Body of pancreas (tissue), 4 donors: ENCODE measurements around the gene ZNF57.

Experiments
- POLR2A ChIP-seq, 3 donors: fragments of 450-650 bp; IDR thresholded peaks; one replicate each; pipeline ENCODE4 v1.6.1; 2016; ENCODE audit warnings: antibody characterized with exemption in 3 of 3, mild to moderate bottlenecking in 2 of 3
- TF ChIP-seq, protein P1 (sequence below), 7 experiments: fragments of 450-650 bp in 4 of 7; fragments of 200-600 bp in 3 of 7; sonication (generic) in 3 of 7; IDR thresholded peaks; one replicate each; pipeline ENCODE4 v1.5.1; 2016 to 2019; ENCODE audit warnings: antibody characterized with exemption in 7 of 7

DNA sequence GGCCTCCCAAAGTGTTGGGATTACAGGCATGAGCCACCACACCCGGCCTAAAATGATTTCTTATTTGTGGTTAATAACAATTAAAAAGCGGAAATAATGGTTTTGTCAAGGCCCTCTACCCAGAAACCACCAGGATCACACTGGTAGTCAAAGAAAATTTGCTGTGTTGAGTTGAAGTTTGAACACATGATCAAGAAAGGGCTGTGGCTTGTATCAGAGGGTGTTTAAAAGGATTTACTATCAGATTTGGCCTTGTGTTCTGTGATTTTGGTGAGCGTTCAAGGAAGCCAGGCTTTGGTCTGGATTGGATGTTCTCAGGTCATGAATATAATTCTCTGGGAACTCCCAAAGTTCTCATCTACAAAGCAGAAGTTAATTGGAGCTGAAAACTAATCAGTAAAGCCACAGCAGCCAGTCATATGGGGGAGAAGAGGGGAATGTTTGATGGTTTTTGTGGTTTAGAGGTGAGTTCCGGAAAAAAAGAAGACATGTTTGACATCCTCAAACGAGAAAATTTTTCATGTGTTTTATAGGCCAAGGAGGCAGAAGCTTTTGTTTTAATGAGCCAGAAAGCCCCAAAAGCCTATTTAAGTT lies 44.2 kb upstream of the ZNF57 start:
- TF ChIP-seq, protein P1, sequence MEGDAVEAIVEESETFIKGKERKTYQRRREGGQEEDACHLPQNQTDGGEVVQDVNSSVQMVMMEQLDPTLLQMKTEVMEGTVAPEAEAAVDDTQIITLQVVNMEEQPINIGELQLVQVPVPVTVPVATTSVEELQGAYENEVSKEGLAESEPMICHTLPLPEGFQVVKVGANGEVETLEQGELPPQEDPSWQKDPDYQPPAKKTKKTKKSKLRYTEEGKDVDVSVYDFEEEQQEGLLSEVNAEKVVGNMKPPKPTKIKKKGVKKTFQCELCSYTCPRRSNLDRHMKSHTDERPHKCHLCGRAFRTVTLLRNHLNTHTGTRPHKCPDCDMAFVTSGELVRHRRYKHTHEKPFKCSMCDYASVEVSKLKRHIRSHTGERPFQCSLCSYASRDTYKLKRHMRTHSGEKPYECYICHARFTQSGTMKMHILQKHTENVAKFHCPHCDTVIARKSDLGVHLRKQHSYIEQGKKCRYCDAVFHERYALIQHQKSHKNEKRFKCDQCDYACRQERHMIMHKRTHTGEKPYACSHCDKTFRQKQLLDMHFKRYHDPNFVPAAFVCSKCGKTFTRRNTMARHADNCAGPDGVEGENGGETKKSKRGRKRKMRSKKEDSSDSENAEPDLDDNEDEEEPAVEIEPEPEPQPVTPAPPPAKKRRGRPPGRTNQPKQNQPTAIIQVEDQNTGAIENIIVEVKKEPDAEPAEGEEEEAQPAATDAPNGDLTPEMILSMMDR (IDR thresholded peaks at IDR 0.05), result no peak
- TF ChIP-seq POLR2A (IDR thresholded peaks at IDR 0.05), result no peak
